Panc1 (cell line): ENCODE data around the gene SH3PXD2B. TPM values are rescaled to one million over a fixed set of nuclear protein-coding genes. Genes with fewer than 3 reads are reported as not detected.

ENCODE experiments used
- ATAC-seq: fragments of 200-7000 bp; cut with Tn5 transposase; 2 replicates; pipeline ENCODE4 v1.9.1; 2020; ENCODE audit warnings: mild to moderate bottlenecking, moderate library complexity
- BruUV-seq: library from RNA; stranded (reverse); fragments of 400-500 nt; replicated peaks from 2 replicates; lab custom pipeline; 2021; lab: Mats Ljungman, UMichigan
- CTCF ChIA-PET: fragments of 300-600 bp; sonication (Branson Sonifier 250); formaldehyde crosslinking; loops from one replicate; lab custom pipeline; 2022; ENCODE audit warnings: antibody characterized with exemption; lab: Charles Lee
- POLR2A ChIA-PET: fragments of 300-600 bp; sonication (Branson Sonifier 250); formaldehyde crosslinking; loops from one replicate; lab custom pipeline; 2022; ENCODE audit warnings: antibody characterized with exemption; lab: Charles Lee
- DNase-seq: peaks from one replicate; pipeline ENCODE4 v3.0.0-alpha.2; 2010; ENCODE audit warnings: low read depth, low spot score
- H3K27ac ChIP-seq: 2 replicates; pipeline ENCODE4 v1.5.1; 2011; ENCODE audit warnings: mild to moderate bottlenecking, low read length, inconsistent platforms
- H3K27me3 ChIP-seq: fragments of 200-500 bp; sonication (Bioruptor generic); 2 replicates; pipeline ENCODE4 v1.6.0; 2014; ENCODE audit warnings: low read length, inconsistent platforms; ENCODE audit not compliant: control insufficient read depth, insufficient read depth
- H3K36me3 ChIP-seq: fragments of 200-500 bp; sonication (Bioruptor generic); 2 replicates; pipeline ENCODE4 v1.5.1; 2014; ENCODE audit warnings: inconsistent platforms, mild to moderate bottlenecking, low read length, moderate library complexity; ENCODE audit not compliant: control insufficient read depth, insufficient read depth
- H3K4me1 ChIP-seq: 2 replicates; pipeline ENCODE4 v1.5.1; 2011; ENCODE audit warnings: inconsistent platforms, mild to moderate bottlenecking, low read length, moderate library complexity; ENCODE audit not compliant: control insufficient read depth, insufficient read depth
- H3K4me3 ChIP-seq, 2 experiments: 2 replicates each; pipeline ENCODE4 v1.5.1; 2011 to 2012; ENCODE audit warnings: low read depth in 2 of 2, low read length in 2 of 2, mild to moderate bottlenecking in 2 of 2, inconsistent platforms in 1 of 2, moderate library complexity in 1 of 2
- H3K9me3 ChIP-seq: fragments of 200-500 bp; sonication (Bioruptor generic); 2 replicates; pipeline ENCODE4 v1.5.1; 2014; ENCODE audit warnings: low read depth, mild to moderate bottlenecking, inconsistent platforms, low read length, moderate library complexity; ENCODE audit not compliant: control insufficient read depth, insufficient read depth
- POLR2AphosphoS5 ChIP-seq: IDR thresholded peaks from 2 replicates; pipeline ENCODE4 v1.6.1; 2012; ENCODE audit warnings: mild to moderate bottlenecking, low read depth, low read length, moderate library complexity
- REST ChIP-seq, 2 experiments: IDR thresholded peaks; 2 replicates each; pipeline ENCODE4 v1.6.1; 2011 to 2012; ENCODE audit warnings: low read depth in 2 of 2, control low read depth in 1 of 2, low read length in 1 of 2, mild to moderate bottlenecking in 1 of 2, moderate library complexity in 1 of 2; ENCODE audit not compliant: insufficient read depth in 1 of 2
- SIN3A ChIP-seq: IDR thresholded peaks from 2 replicates; pipeline ENCODE4 v1.6.1; 2012; ENCODE audit warnings: low read depth, mild to moderate bottlenecking, low read length, moderate library complexity, borderline replicate concordance; ENCODE audit not compliant: insufficient read depth
- TCF7L2 ChIP-seq: IDR thresholded peaks from 2 replicates; pipeline ENCODE4 v1.6.1; 2011; ENCODE audit warnings: mild to moderate bottlenecking, low read depth, low read length, inconsistent platforms
- in situ Hi-C: cut with HindIII; loops from 2 replicates; pipeline ENCODE4 v1.10.0; 2016; ENCODE audit warnings: low sequenced_read_pairs, low pct_unique_long_range_greater_than_20kb
- intact Hi-C: fragments of 100-400 bp; cut with micrococcal nuclease; formaldehyde crosslinking; loops from one replicate; pipeline ENCODE4 v1.10.0; 2022; ENCODE audit not compliant: unreplicated experiment
- total RNA-seq: library from RNA; stranded (reverse); gene quantifications from one replicate; pipeline ENCODE4 v1.2.1, GENCODE V29; 2021; ENCODE audit not compliant: unreplicated experiment
- TF ChIP-seq, protein P1 (sequence below): fragments of 450-650 bp; IDR thresholded peaks from 2 replicates; pipeline ENCODE4 v1.5.1; 2017; ENCODE audit warnings: mild to moderate bottlenecking

Gene SH3PXD2B
- total RNA-seq, 1 experiment from 2014 or later = 39.7 TPM

- ChIA-PET POLR2A (no interaction called here), CTCF (no interaction called here)
- BruUV-seq = no TSS peak
Observed at GRCh38 chr5:172437445-172438318, 16.6 kb downstream of the SH3PXD2B start.

GRCh38 chr5:172436879-172437369, 17.4 kb downstream of the SH3PXD2B start:
- peaks cover 10% of the 10 kb centered on the region for H3K4me1 ChIP-seq
- no peaks in the 10 kb centered on the region for H3K27me3 ChIP-seq
- CTCF ChIA-PET = no interaction called here
- no peak for TF ChIP-seq TCF7L2
- TF ChIP-seq, protein P1, sequence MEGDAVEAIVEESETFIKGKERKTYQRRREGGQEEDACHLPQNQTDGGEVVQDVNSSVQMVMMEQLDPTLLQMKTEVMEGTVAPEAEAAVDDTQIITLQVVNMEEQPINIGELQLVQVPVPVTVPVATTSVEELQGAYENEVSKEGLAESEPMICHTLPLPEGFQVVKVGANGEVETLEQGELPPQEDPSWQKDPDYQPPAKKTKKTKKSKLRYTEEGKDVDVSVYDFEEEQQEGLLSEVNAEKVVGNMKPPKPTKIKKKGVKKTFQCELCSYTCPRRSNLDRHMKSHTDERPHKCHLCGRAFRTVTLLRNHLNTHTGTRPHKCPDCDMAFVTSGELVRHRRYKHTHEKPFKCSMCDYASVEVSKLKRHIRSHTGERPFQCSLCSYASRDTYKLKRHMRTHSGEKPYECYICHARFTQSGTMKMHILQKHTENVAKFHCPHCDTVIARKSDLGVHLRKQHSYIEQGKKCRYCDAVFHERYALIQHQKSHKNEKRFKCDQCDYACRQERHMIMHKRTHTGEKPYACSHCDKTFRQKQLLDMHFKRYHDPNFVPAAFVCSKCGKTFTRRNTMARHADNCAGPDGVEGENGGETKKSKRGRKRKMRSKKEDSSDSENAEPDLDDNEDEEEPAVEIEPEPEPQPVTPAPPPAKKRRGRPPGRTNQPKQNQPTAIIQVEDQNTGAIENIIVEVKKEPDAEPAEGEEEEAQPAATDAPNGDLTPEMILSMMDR = no peak
- ATAC-seq (no peak), DNase-seq (no peak)
- H3K36me3 ChIP-seq = no peaks in the 10 kb centered on the region
- BruUV-seq = no TSS peak
- no peak overlapping the region for H3K4me3 ChIP-seq
- POLR2A ChIA-PET = interaction anchor here (0.6 kb wide), 1 partner anchor 306 kb away, joined by 4 read pairs; no protein-coding TSS in a partner anchor
- in situ Hi-C loops (no loop called here), intact Hi-C loops (no loop called here)
- H3K9me3 ChIP-seq = no peaks in the 10 kb centered on the region
- no peak overlapping the region for H3K27ac ChIP-seq

More at GRCh38 chr5:172437445-172438318, 16.6 kb downstream of the SH3PXD2B start:
- no peak for TF ChIP-seq POLR2AphosphoS5
- no peak for TF ChIP-seq REST (IDR thresholded peaks at IDR 0.05; ENCODE audit: insufficient read depth in 1 of 2, low read depth in 2 of 2, low read length in 1 of 2)
- no peak for TF ChIP-seq TCF7L2
- TF ChIP-seq, protein P1 = no peak
- no peak for TF ChIP-seq SIN3A
- no peak for DNase-seq
- H3K27me3 ChIP-seq = no peaks in the 10 kb centered on the region
- no peaks in the 10 kb centered on the region for H3K36me3 ChIP-seq
- no peak overlapping the region for H3K4me3 ChIP-seq
- intact Hi-C loops (no loop called here), in situ Hi-C loops (no loop called here)
- peaks cover 11% of the 10 kb centered on the region for H3K4me1 ChIP-seq
- H3K9me3 ChIP-seq = no peaks in the 10 kb centered on the region
- no peak for ATAC-seq
- H3K27ac ChIP-seq = no peak overlapping the region
